IgD-negative memory B cell (primary cell): ENCODE data around the gene RNF150. TPM values are rescaled to one million over a fixed set of nuclear protein-coding genes. Genes with fewer than 3 reads are reported as not detected.

Source experiments
- H3K27ac Mint-ChIP-seq, 3 donors: one replicate each; pipeline ENCODE4 v1.8.0; 2020 to 2022; ENCODE audit warnings: mild to moderate bottlenecking in 3 of 3, mixed read lengths in 3 of 3, moderate library complexity in 1 of 3
- H3K27me3 Mint-ChIP-seq: one replicate; pipeline ENCODE4 v1.8.0; 2021; ENCODE audit warnings: mixed read lengths
- H3K36me3 Mint-ChIP-seq: one replicate; pipeline ENCODE4 v1.8.0; 2020; ENCODE audit warnings: mild to moderate bottlenecking, mixed read lengths
- H3K4me1 Mint-ChIP-seq, 3 donors: one replicate each; pipeline ENCODE4 v1.8.0; 2020 to 2022; ENCODE audit warnings: mixed read lengths in 3 of 3, mild to moderate bottlenecking in 1 of 3
- H3K4me3 Mint-ChIP-seq, 4 donors: one replicate each; pipeline ENCODE4 v1.8.0; 2020 to 2022; ENCODE audit warnings: mild to moderate bottlenecking in 4 of 4, mixed read lengths in 4 of 4, moderate library complexity in 3 of 4
- H3K9me3 Mint-ChIP-seq, 3 donors: one replicate each; pipeline ENCODE4 v1.8.0; 2020 to 2021; ENCODE audit warnings: mixed read lengths in 3 of 3, mild to moderate bottlenecking in 1 of 3
- polyA plus RNA-seq: library from polyadenylated mRNA; unstranded; fragments of 300-500 nt; fragmentation: Illumina TruSeq; gene quantifications from one replicate; pipeline ENCODE4 v1.2.3, GENCODE V29; 2021

Gene RNF150
- polyA plus RNA-seq, 1 donor from 2014 or later, result not detected

DNA sequence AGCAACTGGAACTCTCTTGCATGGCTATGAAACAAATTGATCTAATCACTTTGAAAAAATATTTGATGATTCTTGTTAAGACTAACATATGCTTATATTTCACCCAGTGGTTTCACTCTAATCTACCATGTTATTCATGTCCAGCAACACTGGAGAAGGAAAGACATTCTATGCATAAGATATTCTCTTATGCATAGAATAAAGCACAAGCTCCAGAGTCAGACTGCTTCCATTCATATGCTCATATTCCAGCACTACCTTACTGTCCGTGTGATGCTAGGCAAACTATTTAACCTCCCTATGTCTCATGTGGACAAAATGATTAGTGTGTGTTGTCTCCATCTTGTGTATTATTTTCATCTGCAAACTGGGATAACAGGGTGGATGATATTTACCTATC is 124.1 kb downstream of the RNF150 start:
- H3K27ac Mint-ChIP-seq, result no peak overlapping the region
- H3K4me3 Mint-ChIP-seq, result no peak overlapping the region

DNA sequence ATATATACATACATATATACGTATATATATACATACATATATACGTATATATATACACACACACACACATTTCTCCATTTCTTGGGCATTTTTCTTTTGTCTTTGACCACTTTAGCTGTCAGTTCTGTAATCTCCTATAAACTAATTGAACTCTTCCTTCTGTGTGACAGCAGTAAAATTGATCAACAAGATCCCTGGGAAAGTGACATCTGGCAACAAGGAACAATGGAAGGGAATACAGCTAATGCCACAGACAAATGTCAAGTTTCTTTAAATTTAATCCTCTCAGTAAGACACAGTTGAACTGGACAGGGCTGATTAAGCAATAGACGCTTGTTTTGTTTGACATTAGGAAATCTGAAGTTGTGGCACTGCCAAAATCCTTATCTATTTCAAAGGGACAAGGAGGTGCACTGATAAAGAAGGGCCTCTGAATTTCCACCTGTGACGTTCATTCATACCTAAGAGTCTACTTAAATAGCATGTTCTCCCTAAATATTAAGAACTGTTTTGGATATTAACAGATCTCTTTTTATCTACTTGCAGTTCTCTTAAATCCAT is 126.9 kb downstream of the RNF150 start:
- Mint-ChIP-seq H3K27me3 (no peaks in the 10 kb centered on the region), H3K27ac (no peak overlapping the region), H3K9me3 (peaks cover 0 to 5% (median 1%) of the 10 kb centered on the region in 3 donors)

More for the DNA sequence above, 124.1 kb downstream of the RNF150 start:
- peaks cover 2% of the 10 kb centered on the region for H3K36me3 Mint-ChIP-seq
- H3K27me3 Mint-ChIP-seq, result peaks cover 3% of the 10 kb centered on the region
- no peaks in the 10 kb centered on the region for H3K4me1 Mint-ChIP-seq
- H3K9me3 Mint-ChIP-seq, result peaks cover 0 to 5% (median 1%) of the 10 kb centered on the region in 3 donors

DNA sequence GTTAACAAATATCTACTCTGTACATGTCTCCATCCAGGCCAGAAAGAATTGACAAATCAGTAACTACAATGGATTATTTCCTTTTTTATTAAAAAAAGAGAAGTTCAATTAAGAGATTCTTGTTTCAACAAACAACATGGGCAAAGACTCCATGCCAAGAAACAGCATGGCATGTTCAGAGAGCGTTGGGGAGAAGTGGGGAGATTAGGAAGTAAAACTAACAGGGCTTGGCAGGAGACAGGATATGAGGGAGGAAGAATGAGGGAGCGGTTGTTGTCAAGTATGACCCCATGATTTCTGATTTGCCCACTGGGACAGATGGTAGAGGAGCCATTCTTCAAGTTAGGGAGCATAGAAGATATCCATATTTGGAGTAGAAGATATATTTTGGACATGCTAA is 128.4 kb downstream of the RNF150 start:
- Mint-ChIP-seq H3K4me1 (no peaks in the 10 kb centered on the region), H3K36me3 (no peaks in the 10 kb centered on the region), H3K27me3 (no peaks in the 10 kb centered on the region), H3K27ac (no peak overlapping the region), H3K4me3 (no peak overlapping the region), H3K9me3 (peaks cover 0 to 5% (median 1%) of the 10 kb centered on the region in 3 donors)

More for the DNA sequence above, 126.9 kb downstream of the RNF150 start:
- H3K36me3 Mint-ChIP-seq, result peaks cover 2% of the 10 kb centered on the region
- no peak overlapping the region for H3K4me3 Mint-ChIP-seq
- H3K4me1 Mint-ChIP-seq, result no peaks in the 10 kb centered on the region

DNA sequence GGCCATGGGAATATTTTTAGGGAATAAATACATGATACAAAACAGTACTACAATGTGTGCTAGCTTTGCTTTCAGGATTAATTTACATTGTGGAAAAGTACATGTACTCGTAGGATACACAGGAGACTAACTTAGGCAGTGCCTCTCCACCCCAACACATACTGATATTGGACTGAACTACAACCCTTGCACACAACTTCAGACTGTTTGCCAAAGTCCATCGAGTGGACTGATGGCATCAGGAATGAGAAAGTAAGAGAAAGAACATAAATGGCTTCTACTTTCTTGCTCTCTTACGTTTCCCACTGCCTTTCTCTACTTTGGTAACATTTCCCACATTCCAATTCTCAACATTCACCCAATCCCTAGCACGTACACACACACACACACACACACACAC is 130.1 kb downstream of the RNF150 start:
- no peaks in the 10 kb centered on the region for H3K27me3 Mint-ChIP-seq
- no peak overlapping the region for H3K27ac Mint-ChIP-seq
- no peaks in the 10 kb centered on the region for H3K4me1 Mint-ChIP-seq
- no peaks in the 10 kb centered on the region for H3K36me3 Mint-ChIP-seq
- H3K9me3 Mint-ChIP-seq, result peaks cover 0 to 1% (median 0%) of the 10 kb centered on the region in 3 donors
- no peak overlapping the region for H3K4me3 Mint-ChIP-seq

DNA sequence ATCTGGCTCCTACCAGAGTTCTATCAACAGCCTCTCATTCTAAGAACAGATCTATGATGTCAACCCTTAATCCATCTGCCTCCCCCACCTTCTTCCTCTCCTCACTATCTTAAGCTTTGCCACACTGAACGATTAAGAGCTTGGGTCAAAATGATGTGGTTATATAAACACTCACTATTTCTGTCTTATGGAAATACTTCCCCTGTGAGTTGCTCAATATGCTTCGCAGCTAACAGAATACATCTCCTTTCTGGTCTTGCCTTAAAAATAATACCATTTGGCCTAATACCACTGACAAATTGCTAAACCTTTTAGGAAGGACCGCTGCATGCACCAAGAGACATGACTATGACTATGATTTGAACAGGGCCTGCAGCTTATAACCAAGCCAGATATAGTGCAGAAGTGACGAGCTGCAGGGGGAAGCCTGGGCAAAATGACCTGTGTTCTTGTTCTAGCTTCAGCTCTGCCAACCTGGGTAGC is 130.9 kb downstream of the RNF150 start:
- H3K27ac Mint-ChIP-seq, result no peak overlapping the region
- no peaks in the 10 kb centered on the region for H3K27me3 Mint-ChIP-seq
- H3K4me1 Mint-ChIP-seq, result no peaks in the 10 kb centered on the region

DNA sequence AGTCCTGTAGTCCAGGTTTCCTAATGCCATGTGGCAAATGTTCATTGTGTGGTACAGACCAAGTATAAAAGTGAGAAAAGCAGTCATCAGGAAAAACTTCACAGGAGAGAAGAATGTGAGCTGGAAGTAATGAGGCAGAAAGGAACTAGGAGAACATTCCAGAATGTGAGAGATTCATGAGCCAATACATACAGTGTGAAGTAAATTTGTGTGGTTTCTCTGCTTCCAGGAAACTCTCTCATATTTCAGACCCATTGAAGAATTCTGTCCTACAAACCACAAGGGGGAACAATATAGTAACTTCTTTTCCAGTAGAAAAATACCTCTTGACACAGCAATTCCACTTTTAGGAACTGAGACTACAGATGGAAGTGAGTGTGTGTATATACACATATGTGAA is 136.5 kb downstream of the RNF150 start:
- Mint-ChIP-seq H3K36me3 (no peaks in the 10 kb centered on the region), H3K4me3 (no peak overlapping the region), H3K4me1 (no peaks in the 10 kb centered on the region), H3K27ac (no peak overlapping the region), H3K27me3 (peaks cover 4% of the 10 kb centered on the region), H3K9me3 (peaks cover 3 to 7% (median 5%) of the 10 kb centered on the region in 3 donors)

More for the DNA sequence above, 130.9 kb downstream of the RNF150 start:
- H3K4me3 Mint-ChIP-seq, result no peak overlapping the region
- H3K36me3 Mint-ChIP-seq, result no peaks in the 10 kb centered on the region
- peaks cover 0 to 3% (median 1%) of the 10 kb centered on the region in 3 donors for H3K9me3 Mint-ChIP-seq

DNA sequence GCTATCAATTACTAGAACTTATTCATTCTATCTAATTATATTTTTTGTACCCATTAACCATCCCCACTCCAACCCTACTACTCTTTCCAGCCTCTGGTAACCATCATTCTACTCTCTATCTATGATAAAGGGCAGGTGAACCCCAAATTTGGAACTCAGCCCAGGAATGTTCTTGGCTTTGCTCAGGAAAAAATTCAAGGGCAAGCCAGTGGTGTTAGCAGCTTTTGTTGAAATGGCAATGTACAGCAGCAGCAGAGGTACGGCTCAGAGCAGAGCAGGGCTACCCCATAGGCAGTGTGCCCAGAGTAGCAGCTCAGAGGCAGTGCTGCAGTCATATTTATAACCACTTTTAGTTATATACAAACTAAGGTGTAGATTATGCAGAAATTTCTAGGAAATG is 138.2 kb downstream of the RNF150 start:
- Mint-ChIP-seq H3K4me1 (no peaks in the 10 kb centered on the region), H3K36me3 (no peaks in the 10 kb centered on the region), H3K27me3 (peaks cover 4% of the 10 kb centered on the region), H3K9me3 (peaks cover 3 to 9% (median 5%) of the 10 kb centered on the region in 3 donors), H3K27ac (no peak overlapping the region), H3K4me3 (no peak overlapping the region)

DNA sequence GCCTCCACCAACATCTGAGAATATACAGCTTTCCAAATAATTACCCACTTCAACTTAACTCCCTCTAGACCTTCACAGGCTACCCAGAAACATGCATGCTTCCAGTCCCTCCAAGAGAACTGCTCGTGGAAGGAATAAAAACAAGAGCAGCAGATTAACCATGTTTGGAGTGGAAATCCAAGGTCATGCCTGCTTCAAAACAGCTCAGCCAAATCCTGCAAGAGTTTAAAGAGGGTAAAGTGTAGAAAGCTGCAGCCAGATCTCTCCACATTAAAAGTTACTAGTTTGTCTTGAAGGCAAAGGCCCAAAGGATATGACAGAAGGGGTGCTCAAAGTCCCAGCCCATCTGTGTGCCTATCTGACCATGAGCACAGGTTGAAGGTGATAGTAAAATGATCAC is 139.3 kb downstream of the RNF150 start:
- H3K27me3 Mint-ChIP-seq, result peaks cover 4% of the 10 kb centered on the region
- H3K4me3 Mint-ChIP-seq, result no peak overlapping the region
- H3K27ac Mint-ChIP-seq, result no peak overlapping the region
- H3K4me1 Mint-ChIP-seq, result no peaks in the 10 kb centered on the region
- no peaks in the 10 kb centered on the region for H3K36me3 Mint-ChIP-seq
- peaks cover 3 to 9% (median 5%) of the 10 kb centered on the region in 3 donors for H3K9me3 Mint-ChIP-seq

DNA sequence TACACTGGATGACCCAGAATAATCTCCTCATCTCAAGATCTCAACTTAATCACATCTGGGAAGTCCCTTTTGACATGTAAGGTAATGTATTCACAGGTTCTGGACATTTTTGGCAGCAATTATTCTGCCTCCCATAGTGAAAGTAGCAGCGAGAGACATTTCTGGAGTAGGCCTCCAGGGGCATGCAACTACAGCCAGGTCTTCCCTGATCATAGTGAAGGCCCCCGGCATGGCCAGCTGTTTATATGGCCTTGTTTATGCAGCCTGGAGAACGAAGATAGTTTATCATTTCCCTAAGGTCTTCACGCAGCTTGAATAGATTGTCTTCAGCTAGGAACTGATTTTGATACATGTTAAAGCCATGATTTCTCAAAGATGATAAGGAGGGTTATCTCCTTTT is 139.9 kb downstream of the RNF150 start:
- H3K27me3 Mint-ChIP-seq, result peaks cover 4% of the 10 kb centered on the region
- no peak overlapping the region for H3K4me3 Mint-ChIP-seq
- H3K4me1 Mint-ChIP-seq, result no peaks in the 10 kb centered on the region
- no peaks in the 10 kb centered on the region for H3K36me3 Mint-ChIP-seq
- H3K9me3 Mint-ChIP-seq, result peaks cover 3 to 9% (median 5%) of the 10 kb centered on the region in 3 donors
- no peak overlapping the region for H3K27ac Mint-ChIP-seq

DNA sequence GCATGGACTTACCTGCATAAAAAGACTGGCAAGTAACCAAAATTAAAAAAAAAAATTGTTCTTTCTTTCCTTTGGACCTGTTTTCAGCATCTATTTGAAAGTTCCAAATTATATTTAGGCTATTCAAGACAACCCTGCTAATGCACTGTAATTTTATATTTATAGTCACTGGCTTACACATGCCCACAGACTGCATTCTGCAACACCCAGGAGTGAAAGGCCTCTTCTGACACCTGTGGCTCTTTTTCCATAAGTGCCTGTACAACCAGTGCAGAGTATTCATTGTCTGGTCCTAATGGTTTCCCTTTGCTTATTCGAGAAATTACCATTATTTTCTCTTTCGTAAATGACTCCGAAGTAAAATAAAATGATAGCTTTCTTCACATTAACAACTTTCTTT is 143.3 kb downstream of the RNF150 start:
- H3K4me3 Mint-ChIP-seq, result no peak overlapping the region
- peaks cover 0 to 2% (median under 1%) of the 10 kb centered on the region in 3 donors for H3K9me3 Mint-ChIP-seq
- H3K4me1 Mint-ChIP-seq, result no peaks in the 10 kb centered on the region
- no peaks in the 10 kb centered on the region for H3K36me3 Mint-ChIP-seq
- H3K27me3 Mint-ChIP-seq, result peaks cover 1% of the 10 kb centered on the region
- H3K27ac Mint-ChIP-seq, result no peak overlapping the region

DNA sequence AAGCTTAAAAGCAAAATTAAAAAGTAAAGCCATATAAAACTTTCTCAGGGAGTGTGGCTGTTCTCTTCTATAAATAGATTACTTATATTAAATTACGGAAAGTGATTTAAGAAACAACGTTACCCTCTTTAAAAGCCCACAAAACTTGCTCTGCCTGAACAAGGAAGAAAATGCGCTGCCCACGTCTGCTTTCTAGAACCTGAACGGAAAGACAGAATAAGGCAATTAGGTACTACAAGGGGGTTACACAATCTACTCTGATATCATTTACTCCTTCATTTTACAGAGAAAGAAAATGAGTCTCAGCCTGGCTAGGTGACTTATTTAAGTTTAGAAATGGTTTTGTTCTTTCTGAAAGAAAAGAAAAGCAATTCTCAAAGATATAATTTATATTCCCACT is 147.2 kb downstream of the RNF150 start:
- Mint-ChIP-seq H3K27me3 (peaks cover 3% of the 10 kb centered on the region), H3K9me3 (peaks cover 0 to 5% (median 2%) of the 10 kb centered on the region in 3 donors)

DNA sequence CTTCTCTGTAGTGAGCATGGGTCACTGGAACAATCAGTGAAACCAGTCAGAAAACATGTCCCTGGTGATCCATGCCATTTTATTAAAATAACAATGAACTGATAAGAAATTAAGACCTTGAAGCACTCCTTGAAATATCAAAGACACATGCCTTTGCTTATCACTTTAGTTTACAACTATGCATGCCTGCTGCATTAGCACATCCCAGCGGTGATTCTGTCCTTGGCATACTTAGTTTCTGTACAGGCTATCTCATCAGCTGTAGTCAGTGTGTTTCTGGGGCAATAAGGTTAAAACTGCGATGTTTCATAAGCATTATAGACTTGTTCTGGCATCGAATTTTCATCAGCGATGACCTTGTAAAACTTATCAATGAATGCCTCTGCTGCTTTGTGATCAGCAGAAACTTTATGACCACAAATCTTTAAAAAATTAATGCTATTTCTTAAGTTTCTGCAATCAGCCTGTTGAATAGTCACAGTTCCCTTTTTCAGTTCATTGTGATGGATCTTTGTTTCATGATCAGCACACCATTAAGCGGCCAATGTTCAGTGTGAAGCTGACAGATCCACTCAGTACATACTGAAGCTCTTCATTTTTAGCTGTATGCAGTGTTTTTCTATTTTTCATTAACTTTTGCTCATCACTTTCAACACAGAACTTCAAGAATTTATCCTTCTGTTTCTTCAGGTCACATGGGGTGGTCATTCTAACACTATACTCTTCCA is 150.5 kb downstream of the RNF150 start:
- Mint-ChIP-seq H3K36me3 (no peaks in the 10 kb centered on the region), H3K9me3 (peaks cover 0 to 3% (median 2%) of the 10 kb centered on the region in 3 donors), H3K27me3 (peaks cover 4% of the 10 kb centered on the region), H3K4me1 (no peaks in the 10 kb centered on the region), H3K27ac (no peak overlapping the region), H3K4me3 (no peak overlapping the region)

More for the DNA sequence above, 147.2 kb downstream of the RNF150 start:
- Mint-ChIP-seq H3K4me3 (no peak overlapping the region), H3K36me3 (no peaks in the 10 kb centered on the region), H3K4me1 (no peaks in the 10 kb centered on the region), H3K27ac (no peak overlapping the region)

DNA sequence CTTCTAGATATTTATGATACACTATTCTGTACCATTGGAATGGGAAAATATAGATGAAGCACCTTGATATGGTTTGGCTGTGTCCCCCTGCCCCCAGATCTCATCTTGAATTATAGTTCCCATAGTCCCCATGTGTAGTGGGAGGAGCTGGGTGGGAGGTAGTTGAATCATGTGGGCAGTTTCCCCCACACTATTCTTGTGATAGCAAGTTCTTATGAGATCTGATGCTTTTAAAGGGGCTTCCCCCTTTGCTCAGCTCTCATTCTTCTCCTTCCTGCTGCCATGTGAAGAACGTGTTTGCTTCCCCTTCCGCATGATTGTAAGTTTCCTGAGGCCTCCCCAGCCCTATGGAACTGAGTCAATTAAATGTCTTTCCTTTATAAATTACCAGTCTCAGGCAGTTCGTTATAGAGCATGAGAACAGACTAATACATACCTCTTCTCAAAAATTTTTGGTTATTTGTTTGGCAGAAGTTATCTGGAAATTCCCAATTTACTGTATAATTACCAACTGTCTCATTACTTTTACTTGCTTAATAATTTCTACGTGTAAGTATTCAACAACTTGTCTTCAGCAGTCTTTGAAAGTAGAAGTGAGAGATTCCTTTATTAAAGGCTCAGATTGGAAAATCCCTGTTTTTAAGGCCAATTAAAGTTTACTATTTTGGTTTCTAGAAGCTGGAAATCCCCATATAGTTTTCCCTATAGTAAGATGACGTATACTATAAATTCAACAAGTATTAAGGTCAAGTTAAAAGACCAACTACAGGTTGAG is 152.7 kb downstream of the RNF150 start:
- H3K4me1 Mint-ChIP-seq, result no peaks in the 10 kb centered on the region
- no peak overlapping the region for H3K4me3 Mint-ChIP-seq
- H3K36me3 Mint-ChIP-seq, result no peaks in the 10 kb centered on the region
- peaks cover 4% of the 10 kb centered on the region for H3K27me3 Mint-ChIP-seq
- no peak overlapping the region for H3K27ac Mint-ChIP-seq
- peaks cover 0 to 3% (median 3%) of the 10 kb centered on the region in 3 donors for H3K9me3 Mint-ChIP-seq

DNA sequence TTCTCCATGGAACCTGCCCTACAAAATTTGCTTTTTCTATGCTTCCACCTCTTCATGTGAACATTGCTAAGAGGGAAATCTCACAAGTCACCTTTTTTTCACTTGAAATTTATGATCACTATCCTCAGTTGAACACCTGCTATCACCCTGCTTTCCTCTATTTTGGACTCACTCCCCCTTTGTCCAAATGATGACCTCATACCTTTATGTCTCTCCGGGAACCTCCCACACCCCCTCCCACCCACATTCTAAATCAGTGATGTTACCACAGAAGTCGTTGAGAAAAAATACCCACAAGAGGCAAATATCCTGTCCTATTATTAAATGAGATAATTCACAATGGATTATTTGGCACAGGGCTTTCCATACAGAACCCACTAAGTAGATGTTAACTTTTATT is 156.5 kb downstream of the RNF150 start:
- Mint-ChIP-seq H3K4me1 (no peaks in the 10 kb centered on the region), H3K36me3 (no peaks in the 10 kb centered on the region), H3K9me3 (peaks cover 0 to 1% (median 0%) of the 10 kb centered on the region in 3 donors), H3K4me3 (no peak overlapping the region), H3K27ac (no peak overlapping the region), H3K27me3 (peaks cover 4% of the 10 kb centered on the region)

DNA sequence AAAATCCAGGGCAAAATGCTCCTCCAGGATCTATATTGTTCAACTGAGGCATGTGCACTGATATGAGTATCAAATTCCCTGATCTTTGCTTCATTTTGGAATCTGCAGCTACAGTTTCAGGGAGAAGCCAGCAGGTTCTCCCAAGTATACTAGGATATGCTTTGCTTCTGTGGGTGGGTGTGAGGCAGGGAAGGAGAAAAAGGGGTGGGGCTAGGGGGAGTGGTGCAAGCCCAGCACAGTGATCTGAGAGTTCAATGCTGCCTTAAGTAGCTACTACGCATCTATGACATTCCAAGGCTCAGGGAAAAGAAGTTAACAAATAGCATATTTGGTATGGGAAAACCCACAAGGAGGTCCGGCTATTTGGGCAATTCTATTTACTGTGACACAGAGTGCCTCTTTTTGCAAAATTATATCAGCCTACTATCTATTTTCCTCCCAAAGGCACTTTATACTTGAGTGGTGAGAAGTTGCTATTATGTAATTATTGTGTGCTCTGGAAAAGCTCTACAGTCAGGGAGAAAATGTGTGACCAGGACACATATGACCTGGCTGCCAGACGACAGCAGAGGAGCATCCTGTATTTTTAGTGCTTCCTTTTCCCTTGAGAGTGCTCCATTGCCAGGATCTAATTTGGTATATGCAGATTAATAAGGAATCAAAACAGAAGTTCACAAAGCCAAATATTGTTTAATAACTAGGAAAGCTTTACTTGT is 162.0 kb downstream of the RNF150 start:
- Mint-ChIP-seq H3K27ac (no peak overlapping the region), H3K4me1 (no peaks in the 10 kb centered on the region), H3K27me3 (peaks cover 4% of the 10 kb centered on the region), H3K36me3 (no peaks in the 10 kb centered on the region), H3K9me3 (no peaks in the 10 kb centered on the region), H3K4me3 (no peak overlapping the region)
